HG03460 (cell line): ENCODE measurements around the gene SH2D4B.
"Not testable (repeated sequence)": the region's sequence is repeated elsewhere in the genome, so short reads cannot be mapped to it uniquely, and the experiment has no call there.

Experiments used
- ATAC-seq: cut with Tn5 transposase; IDR thresholded peaks from one replicate; pipeline ENCODE4 v1.9.1; 2021; ENCODE audit not compliant: unreplicated experiment

Gene SH2D4B

GRCh38 chr10:80523773-80524172 is 13.9 kb upstream of the SH2D4B start:
- ATAC-seq, result no peak

GRCh38 chr10:80524190-80524909 is 13.4 kb upstream of the SH2D4B start:
- ATAC-seq, result no peak

DNA sequence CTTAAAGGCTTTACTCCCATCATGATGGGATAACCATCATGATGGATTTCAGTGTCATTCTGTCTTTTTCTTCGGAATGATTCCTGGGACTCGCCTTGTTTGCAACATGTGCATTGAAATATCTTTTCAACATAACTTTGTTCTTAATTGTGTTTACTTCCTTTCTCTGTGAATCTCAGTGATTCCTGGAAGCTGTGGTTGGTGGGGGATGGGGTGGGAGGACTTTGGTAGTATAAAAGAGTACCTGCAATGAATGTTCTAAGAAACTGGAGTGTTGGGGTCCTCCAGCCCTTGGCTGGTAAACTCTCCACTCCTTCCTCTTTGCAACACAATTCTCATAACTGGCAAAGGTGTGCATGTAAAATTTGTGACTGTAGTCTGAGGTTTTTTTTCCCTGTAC is 11.5 kb upstream of the SH2D4B start:
- ATAC-seq, result no peak

- no peak for ATAC-seq
These were observed 11.0 kb upstream of the SH2D4B start for GRCh38 chr10:80526742-80527141.

- ATAC-seq, result no peak
These were observed 9.5 kb upstream of the SH2D4B start for GRCh38 chr10:80528185-80528700.

- ATAC-seq, result no peak
These were observed 8.8 kb upstream of the SH2D4B start for GRCh38 chr10:80528901-80529300.

GRCh38 chr10:80529604-80530003 is 8.1 kb upstream of the SH2D4B start:
- ATAC-seq, result no peak

DNA sequence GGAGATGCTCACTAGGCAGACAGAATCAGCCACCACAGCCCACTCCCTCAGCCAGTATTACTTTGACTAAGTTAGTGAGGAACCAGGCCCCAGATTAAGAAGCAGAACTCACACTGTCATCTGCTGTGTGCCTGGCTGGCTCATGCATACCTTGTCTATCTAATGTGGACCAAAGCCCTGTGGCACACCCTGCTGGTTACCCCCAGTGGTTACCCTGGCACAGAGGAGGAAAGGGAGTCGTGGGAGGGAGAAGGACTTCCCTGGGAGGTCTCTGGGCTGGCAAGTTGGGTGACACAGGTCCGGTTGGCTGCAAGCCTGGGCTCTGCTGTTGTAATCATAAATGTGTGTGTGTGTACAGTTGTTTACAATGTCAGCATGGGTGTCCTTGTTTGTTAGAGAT is 7.5 kb upstream of the SH2D4B start:
- ATAC-seq, result no peak

DNA sequence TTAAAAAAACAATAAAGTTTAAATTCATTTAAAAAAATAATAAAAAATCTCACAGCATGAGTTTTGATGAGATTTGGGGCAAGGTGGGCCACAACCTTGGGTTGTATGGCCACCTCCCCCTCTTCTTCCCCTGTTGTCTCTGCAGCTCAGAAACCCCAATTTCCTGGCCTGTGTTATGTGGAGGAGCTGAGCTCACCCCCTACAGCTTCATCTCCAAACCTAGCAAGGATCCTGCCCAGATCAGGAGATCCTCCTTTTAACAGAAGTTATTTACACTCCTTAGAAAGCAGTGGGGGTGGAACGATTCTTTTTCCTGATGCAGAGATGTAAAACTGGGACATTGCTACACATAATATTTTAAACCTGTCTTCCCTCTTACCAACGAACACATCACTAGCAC is 6.9 kb upstream of the SH2D4B start:
- no peak for ATAC-seq

GRCh38 chr10:80532571-80532970 is 5.1 kb upstream of the SH2D4B start:
- ATAC-seq, result no peak

- ATAC-seq, result not testable (repeated sequence)
These were observed 3.6 kb upstream of the SH2D4B start for GRCh38 chr10:80534059-80534458.

GRCh38 chr10:80534646-80535045 is 3.1 kb upstream of the SH2D4B start:
- not testable (repeated sequence) for ATAC-seq

DNA sequence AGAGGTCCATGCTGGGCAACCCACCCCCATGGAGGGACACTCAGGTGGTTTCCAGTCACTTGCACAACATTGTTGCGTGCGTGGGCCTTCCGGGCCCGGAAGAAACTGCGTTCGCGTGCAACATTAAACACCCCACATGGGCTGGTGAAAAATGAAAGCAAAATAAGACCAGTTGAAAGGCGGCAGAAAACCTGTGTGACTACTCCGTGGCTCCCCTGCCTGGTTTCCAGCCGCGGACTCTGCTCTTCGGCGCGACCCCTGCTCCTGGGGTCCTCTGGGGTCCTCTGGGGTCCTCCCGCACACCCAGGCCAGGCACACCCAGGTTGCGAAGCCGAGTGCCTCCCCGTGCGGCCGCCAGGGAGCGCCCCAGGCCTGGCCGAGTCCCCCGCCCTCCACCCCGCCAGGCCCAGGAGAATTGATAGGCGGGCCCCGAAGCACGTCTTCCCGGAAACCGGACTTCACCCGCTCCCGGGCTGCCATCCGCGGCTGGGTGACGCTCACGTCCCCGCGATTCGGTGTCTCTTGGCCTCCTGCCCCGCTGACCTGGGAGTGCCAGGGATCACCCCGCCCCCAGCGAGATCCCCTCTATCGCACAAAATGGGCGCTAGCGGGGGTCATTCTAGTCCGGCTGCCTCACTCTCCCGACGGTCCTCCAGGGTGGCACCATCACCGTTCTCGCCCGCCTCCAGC is 1.9 kb upstream of the SH2D4B start:
- ATAC-seq, result peak; percentile 75

- no peak for ATAC-seq
These were observed 1.3 kb upstream of the SH2D4B start for GRCh38 chr10:80536361-80536835.

DNA sequence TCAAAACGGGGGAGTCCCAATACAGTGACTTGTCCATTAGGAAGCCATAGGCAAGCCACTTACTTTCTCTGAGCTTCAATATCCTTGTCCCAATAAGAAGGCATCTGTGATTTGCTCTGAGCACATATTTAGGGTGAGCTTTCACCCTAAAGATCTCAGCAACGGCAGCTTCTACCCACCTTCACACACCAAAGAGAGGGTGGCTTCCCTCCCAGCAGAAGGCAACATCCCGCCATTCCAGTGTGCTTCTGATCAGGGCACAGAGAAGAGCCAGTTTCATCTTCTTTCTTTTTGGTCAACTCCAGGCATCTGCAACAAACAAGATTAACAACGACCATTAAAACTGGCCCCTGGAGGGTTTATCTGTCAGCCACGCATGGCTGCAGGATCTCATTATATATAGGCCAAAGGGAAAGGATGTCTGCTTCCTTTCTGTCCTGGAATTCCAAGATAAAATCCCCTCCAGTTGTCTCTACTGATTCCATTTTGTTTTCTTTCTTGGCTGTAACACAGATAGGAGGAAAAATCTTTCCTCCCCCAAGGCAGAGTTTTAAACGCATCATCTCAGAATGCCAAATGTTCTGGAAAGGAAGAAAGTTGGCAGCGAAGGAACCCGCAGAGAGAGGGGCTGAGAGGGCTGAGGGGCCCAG is 491 bp upstream of the SH2D4B start:
- no peak for ATAC-seq

- ATAC-seq, result no peak
These were observed 931 bp downstream of the SH2D4B start for GRCh38 chr10:80538481-80539185.

DNA sequence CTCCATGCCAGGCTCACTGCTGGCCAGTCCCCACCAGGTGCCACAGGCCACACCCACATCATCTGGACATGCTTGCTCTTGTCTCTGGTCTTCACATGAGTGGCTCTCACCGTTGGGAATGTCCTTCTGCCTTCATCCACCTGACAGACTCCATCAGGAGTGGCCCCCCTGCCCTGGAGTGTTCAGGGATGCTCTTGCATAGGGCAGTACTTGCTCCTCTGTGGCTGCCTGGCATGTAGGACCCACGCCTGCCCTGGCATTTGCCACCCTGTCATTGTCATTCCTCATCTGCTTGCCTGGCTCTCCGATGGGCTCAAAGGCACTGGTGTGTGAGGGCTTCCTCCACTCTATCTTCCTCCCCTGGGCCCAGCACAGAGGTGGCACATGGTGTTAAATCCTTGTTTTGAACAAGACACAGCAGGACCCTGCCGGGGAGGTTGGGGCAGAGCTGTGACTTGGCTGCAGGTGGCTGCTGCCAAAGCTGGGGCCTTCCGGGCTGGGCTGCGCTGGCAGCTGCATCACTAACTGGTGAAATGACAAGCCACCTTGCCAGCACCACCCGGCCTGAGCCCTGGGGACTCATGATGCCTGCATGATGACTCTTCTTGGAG is 1.8 kb downstream of the SH2D4B start:
- peak; percentile 27 for ATAC-seq

DNA sequence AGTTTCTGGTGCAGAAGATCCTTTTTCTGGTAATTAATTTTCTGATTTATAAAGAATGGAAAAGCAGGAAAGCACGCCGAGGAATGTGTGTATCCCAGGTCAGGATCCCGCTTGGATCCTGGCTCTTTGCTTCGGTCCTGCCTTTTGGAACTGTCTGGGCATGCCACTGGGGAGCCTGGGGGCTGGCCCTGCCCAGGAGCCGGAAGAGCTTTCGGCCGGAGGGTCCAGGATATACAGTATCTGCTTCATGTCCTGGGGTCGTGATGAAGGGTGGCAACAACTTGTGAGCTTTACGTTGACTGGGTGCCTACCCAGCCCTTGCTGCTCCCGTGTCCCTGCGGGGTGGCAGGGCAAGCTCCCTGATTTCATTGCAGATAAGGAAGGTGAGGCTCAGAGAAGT is 2.4 kb downstream of the SH2D4B start:
- no peak for ATAC-seq

GRCh38 chr10:80540618-80540980 is 2.9 kb downstream of the SH2D4B start:
- ATAC-seq, result no peak

DNA sequence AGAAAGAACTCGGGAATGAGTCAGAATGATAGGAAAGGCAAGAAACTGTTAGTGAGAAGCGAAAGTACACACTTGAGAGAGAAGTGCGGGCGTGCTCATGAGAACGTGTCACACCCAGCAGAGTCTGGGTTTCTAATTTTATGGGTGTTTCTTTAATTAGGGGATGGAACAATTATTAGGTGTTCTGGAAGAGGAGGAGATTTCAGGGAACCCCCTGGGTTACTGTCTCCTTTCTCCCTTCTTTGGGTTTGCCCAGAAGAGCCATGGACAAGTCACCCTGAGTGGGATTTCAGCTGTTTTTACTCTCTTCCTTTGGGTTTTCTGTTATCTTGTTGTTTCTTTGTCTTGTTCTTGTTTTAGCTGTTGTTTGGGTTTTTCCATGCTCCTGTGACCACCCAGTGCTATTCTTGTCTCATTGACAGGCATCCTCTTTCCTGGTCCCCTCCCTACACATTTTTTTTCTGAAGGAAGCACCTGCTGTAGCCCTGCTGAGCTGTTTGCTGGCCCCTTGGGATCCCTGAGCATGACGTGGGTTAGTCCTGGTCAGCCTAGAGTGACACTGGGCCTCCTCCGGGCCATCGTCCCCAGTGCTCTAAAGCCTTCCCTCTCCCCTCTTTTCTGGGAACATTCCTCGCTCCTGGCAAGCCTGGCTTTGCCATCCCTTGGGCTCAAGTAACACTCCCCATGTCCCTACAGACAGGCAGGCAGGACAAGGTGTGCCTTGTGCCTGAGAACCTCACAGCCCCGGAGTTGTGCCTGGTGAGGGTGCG is 3.5 kb downstream of the SH2D4B start:
- peak; percentile 54 for ATAC-seq
